HG02623 (cell line): ENCODE data around the gene TFEB.

Experiments
- ATAC-seq: cut with Tn5 transposase; IDR thresholded peaks from one replicate; pipeline ENCODE4 v1.9.1; 2021; ENCODE audit warnings: moderate library complexity; ENCODE audit not compliant: unreplicated experiment

Gene TFEB

DNA sequence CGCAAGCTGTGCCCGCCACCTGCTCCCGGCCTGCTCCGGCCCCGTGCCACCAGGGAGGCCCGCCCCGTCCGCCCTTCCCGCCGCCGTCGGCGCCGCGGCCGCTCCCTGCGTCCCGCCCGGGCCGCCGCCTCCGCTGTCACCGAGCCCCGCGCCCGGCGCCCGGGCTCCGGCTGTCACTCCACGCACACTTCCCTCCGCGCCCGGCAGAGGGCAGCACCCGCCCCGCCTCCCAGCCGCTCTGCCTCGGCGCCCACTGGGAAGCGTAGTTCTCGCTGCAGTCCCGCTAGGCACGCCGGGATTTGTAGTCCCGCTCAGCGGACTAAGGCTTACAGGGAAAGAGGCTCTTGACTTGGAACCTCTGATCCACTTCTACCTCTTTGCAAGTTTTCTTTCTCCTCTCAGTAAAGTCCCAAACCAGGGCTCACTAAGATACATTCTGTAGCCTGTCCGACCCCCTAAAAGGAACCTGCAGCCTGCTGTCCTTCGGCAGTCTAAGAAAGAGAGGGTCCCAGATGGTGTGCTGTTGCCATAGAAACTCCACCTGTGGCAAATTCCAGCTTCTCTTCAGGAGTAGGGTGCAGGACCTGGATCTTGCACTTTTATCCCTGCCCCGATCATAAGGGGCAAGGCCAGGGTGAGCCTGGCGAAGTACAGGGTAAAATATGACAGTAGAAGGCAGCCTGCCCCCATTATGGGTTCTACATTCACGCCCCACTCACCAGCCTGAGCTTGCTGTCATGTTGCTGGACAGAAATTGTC lies at the start of gene TFEB:
TSS of gene TFEB (minus strand) at position 182 of the 759 bp plus-strand sequence. CDS start 44,395 bp downstream, outside the sequence.
- peak; percentile 38 for ATAC-seq

- no peak for ATAC-seq
These were observed 49.3 kb upstream of the TFEB start for GRCh38 chr6:41784581-41785171.

- ATAC-seq = no peak
These were observed 47.8 kb upstream of the TFEB start for GRCh38 chr6:41783106-41783780.

DNA sequence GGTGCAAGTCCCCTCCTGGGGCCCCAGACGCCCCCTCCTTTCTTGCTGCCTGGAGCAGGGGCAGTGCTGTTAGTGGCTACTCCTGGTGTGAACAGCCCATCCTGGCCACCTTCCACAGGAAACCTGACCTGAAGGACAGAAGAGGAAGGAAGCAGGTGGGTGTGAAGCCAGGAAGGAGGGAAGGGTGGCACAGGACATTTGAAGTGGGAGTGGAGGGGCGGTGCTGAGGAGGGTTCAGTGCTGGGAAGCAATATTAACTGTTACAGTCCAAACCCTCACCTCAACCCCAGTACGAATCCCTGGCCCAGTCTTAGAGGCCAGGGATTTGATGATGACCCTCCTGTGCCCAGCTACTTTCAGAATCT lies 45.9 kb upstream of the TFEB start:
- ATAC-seq = no peak

DNA sequence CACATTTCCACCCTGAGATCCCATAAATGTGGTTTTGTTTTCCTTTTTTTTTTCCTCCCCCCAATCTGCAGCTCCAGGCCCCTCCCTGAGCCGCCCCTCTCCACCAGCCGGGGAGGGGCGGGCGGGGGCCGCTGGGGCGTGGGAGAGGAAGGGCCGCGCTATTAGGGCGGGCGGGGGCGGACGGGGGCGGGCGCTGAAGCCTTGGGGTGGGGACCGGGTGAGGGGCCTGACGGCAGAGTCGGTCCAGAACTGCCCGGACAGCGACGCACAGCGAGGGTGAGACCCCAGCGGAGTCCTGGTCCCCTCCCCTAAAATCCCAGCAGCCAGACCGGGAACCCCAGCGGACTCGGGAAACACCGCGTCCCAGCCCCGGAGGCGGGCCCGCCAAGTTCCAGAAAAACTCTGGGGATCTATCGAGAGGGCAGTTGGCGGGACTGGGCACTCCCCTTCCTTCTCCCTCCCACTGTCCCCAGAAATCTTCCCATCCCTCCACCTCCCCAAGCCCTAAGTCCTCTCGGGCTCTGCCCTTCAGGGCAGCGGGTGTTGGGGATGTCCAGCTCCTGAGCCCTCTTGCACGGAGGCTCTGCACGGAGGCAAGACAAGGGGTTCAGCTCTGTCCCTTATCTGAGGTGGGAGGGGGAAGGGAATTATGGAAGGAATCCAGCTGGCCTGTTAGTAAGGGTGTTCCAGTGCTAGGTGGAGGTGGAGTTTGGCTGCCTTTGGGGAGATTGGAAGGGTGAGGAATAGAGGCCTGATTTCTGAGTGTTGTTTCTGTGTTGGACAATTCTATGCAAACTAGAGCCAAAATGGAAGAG lies 45.4 kb upstream of the TFEB start, which contains the start of gene PRICKLE4:
TSS of gene PRICKLE4 (plus strand) at position 232 of the 815 bp plus-strand sequence. CDS start 2,692 bp downstream, outside the sequence.
- no peak for ATAC-seq

DNA sequence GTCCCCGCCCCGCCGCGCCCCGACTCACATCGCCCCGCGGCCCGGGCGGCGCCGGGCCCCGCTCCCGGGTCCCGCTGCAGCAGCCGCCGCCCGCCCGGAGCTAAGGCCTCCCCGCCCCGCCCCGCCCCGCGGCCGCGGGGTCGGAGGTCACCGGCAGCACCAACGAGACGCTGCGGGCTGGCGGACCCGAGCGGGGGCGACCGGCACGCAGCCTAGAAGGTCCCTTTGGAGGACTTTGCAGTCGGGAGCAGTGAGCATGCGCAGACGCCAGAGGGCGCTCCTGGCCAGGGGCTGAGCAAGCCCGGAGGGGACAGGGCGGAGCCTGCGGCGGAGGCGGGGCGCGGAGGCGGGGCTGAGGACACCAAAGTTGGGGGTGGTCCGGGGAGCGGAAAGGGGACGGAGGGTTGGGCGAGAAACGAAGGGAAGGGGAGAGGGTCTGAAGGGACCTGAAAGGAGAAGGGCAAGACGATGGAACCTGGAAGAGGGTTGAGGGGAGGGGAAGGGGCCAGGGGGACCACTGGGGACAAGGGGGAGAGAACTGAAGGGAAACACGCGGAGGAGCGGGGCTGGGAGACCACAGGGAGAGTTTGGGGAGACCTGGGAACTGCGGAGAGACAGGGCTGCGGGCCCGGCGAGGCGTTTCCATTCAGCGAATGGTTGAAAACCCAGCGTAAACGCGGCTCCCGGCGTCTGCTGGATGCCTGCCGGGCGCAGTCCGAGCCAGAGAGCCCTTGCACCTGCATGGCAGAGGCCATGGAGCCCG lies 44.6 kb upstream of the TFEB start, which contains the start of gene FRS3:
TSS of gene FRS3 (minus strand) at position 113 of the 763 bp plus-strand sequence. CDS start 2,913 bp downstream, outside the sequence.
- ATAC-seq = peak; percentile 87

GRCh38 chr6:41779336-41779735 lies 43.9 kb upstream of the TFEB start:
- peak; percentile 18 for ATAC-seq

DNA sequence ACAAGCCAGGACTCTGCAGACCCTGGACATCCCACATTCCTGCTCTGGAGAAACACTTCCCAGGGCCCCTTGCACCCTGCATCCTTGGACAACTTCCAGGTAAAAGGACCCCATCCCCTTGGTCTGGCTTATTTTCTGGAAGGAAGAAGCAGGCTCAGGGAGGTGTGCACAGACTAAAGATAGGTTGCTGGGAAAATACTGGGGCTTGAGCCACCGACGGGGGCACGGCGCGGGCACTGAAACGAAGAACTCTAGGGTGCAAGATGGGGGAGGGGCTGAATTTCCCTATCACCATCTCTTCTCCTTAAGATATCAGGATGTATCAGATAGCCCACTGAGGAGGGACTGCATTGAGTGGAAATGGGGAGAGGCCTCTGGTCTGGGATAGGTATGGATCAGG lies 43.5 kb upstream of the TFEB start:
- ATAC-seq = no peak

- ATAC-seq = no peak
These were observed 42.3 kb upstream of the TFEB start for GRCh38 chr6:41777551-41778285.

- no peak for ATAC-seq
These were observed 40.0 kb upstream of the TFEB start for GRCh38 chr6:41775293-41775882.

- no peak for ATAC-seq
These were observed 39.4 kb upstream of the TFEB start for GRCh38 chr6:41774841-41775240.

DNA sequence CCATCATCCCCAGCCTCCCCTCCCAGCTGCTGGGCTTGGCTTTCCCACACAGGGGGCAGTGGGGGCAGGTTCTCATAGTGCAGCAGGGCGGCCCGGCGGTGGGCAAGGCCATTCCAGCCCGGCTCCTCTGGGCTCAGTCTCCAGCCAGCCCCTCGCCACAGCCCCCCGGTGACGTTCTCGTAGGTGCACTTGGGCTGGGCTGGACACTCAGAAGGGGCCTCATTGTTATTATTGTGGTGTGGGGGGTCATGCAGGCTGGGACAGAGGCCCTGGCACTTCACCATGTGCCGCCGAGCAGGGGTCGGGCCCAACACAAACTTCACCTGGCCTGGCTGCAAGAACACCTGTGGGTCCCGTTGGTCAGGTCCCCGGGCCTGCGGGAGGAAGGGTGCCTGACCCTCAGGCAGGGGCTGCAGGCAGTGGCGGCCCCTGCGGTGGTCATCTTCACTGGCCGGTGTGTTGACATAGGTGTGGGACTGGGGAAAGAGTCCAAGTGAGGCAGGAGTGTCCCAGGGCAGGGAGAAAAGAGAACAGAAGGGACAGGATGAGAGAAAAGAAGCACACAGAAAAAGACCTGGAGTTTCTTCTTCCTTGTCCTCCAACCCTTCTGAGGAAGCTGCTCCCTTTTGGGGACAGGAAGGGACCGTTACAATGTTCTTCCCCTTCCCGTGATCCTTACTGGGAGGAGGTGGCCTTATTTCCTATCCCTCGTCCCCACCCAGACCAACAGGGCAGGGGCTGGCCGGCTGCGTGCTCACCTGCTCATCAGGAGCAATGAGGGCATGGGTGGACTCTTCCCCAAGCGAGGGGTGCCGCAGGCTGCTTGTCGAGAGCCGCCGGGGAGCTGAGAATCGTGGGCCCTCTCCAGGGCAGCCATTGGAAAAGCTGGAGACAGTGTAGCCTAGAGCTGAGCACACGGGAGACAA lies 35.9 kb upstream of the TFEB start:
- ATAC-seq = no peak

GRCh38 chr6:41770381-41771057 lies 35.1 kb upstream of the TFEB start:
- no peak for ATAC-seq

GRCh38 chr6:41769376-41769775 lies 34.0 kb upstream of the TFEB start:
- ATAC-seq = no peak

DNA sequence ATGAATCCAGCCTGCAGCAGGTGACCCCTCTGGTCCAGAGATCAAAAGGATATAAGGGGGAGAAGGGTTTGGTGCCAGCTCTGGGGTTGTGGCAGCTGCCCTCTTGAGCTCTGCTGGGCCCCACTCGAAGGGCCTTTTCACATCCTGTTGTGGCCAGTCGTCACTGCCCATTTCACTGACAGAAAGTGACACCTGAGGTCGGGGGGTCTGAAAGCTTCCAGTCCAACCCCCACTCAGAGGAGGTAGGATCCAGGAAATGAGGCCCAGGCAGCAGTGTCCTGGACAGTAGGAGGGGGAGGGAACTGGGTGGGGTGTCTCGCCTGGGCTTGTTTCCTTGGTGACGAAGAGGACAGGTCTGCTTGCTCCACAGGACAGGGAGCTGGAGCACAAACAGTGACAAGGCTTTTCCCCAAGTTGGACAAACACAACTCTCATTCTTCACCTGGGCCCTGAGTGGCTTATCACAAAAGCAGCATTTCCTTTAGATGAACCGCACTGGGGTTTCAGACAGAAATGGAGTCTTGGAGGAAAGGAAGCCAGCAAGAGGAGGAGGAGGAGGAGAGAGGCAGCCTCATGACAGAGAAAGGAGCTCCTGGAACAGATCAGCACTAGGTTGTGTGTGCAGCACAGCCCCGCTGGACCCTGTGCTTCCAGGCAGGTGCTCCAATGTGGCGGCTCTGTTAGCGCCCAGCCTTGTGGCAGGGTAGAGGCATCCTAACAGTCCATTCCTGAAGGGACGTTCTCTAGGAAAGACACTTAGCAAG lies 33.3 kb upstream of the TFEB start:
- no peak for ATAC-seq

- no peak for ATAC-seq
These were observed 31.9 kb upstream of the TFEB start for GRCh38 chr6:41767112-41767833.
